Smooth muscle cell of the pulmonary artery (primary cell): ENCODE measurements around the gene KCNN4. TPM values are rescaled to one million over a fixed set of nuclear protein-coding genes. Genes with fewer than 3 reads are reported as not detected.

Source experiments
- total RNA-seq: library from RNA; depleted of rRNA; stranded (reverse); fragments of >200 nt; gene quantifications from 2 replicates; pipeline ENCODE4 v1.2.3, GENCODE V29; 2014

KCNN4 gene
- total RNA-seq: 3.3 and 11.3 TPM in 2 replicates

GRCh38 chr19:43780706-43781525 is at the start of gene KCNN4:
TSS of gene KCNN4 (minus strand) at chr19:43780973. CDS start at chr19:43780861, 112 bp downstream.

GRCh38 chr19:43826787-43827754 is 46.3 kb upstream of the KCNN4 start, which contains the start of gene ZNF283:
TSS of gene ZNF283 (plus strand) at chr19:43827321. CDS start at chr19:43833505, 6,184 bp downstream.

GRCh38 chr19:43802216-43802951 is 21.6 kb upstream of the KCNN4 start, which contains the start of gene LYPD5:
TSS of gene LYPD5 (minus strand) at chr19:43802447. CDS start at chr19:43802380, 67 bp downstream.

GRCh38 chr19:43754503-43755255 is 26.1 kb downstream of the KCNN4 start, which contains the start of gene SMG9:
TSS of gene SMG9 (minus strand) at chr19:43754962. CDS start at chr19:43750741, 4,221 bp downstream.

Other genes with a start within 250 kb of the KCNN4 start
- 0.26 and 0.36 TPM in 2 replicates for gene ZNF575, start 247.8 kb downstream of the KCNN4 start, total RNA-seq
- gene XRCC1, start 205.4 kb downstream of the KCNN4 start, total RNA-seq: 10.9 and 15.0 TPM in 2 replicates
- 0.76 and 1.3 TPM in 2 replicates for gene PINLYP, start 205.2 kb downstream of the KCNN4 start, total RNA-seq
- 20.1 and 29.3 TPM in 2 replicates for gene IRGQ, start 184.8 kb downstream of the KCNN4 start, total RNA-seq
- gene ZNF576, start 184.4 kb downstream of the KCNN4 start, total RNA-seq: 9.7 and 11.1 TPM in 2 replicates
- 0.03 TPM in 1 of 2 replicates, not detected in the other for gene SRRM5, start 168.9 kb downstream of the KCNN4 start, total RNA-seq
- 28.0 and 29.2 TPM in 2 replicates for gene ZNF428, start 161.3 kb downstream of the KCNN4 start, total RNA-seq
- gene CADM4, start 141.1 kb downstream of the KCNN4 start, total RNA-seq: 4.3 and 5.6 TPM in 2 replicates
- 87.8 and 131 TPM in 2 replicates for gene PLAUR, start 110.8 kb downstream of the KCNN4 start, total RNA-seq
- gene IRGC, start 64.9 kb downstream of the KCNN4 start, total RNA-seq: not detected in 2 replicates
- gene SMG9, start 26.0 kb downstream of the KCNN4 start, total RNA-seq: 11.3 and 23.8 TPM in 2 replicates
- 1.4 and 2.1 TPM in 2 replicates for gene LYPD5, start 21.5 kb upstream of the KCNN4 start, total RNA-seq
- gene ZNF283, start 46.3 kb upstream of the KCNN4 start, total RNA-seq: 15.9 and 16.0 TPM in 2 replicates
- gene ZNF404, start 103.0 kb upstream of the KCNN4 start, total RNA-seq: 4.3 and 4.9 TPM in 2 replicates
- 14.9 and 22.0 TPM in 2 replicates for gene ZNF45, start 154.3 kb upstream of the KCNN4 start, total RNA-seq
- 10.0 and 13.0 TPM in 2 replicates for gene ZNF221, start 170.3 kb upstream of the KCNN4 start, total RNA-seq
- 7.5 and 8.5 TPM in 2 replicates for gene ZNF155, start 203.2 kb upstream of the KCNN4 start, total RNA-seq
- 2.9 and 3.5 TPM in 2 replicates for gene ZNF230, start 222.0 kb upstream of the KCNN4 start, total RNA-seq
- gene ZNF222, start 244.4 kb upstream of the KCNN4 start, total RNA-seq: 4.2 TPM in 2 replicates